Left kidney (tissue), 2 donors: ENCODE results near the gene SAE1. TPM values are rescaled to one million over a fixed set of nuclear protein-coding genes. Genes with fewer than 3 reads are reported as not detected.
A peak's percentile ranks its signal among the peaks of the same experiment; 100 is the strongest.
"Not testable (repeated sequence)": the region's sequence is repeated elsewhere in the genome, so short reads cannot be mapped to it uniquely, and the experiment has no call there.

Source experiments
- DNase-seq: peaks from one replicate; pipeline ENCODE4 v3.0.0-alpha.2; 2013
- polyA plus RNA-seq: library from polyadenylated mRNA; unstranded; fragments of 120-200 nt; gene quantifications from one replicate; pipeline ENCODE4 v1.2.1, GENCODE V29; 2013; ENCODE audit not compliant: insufficient read length

Gene SAE1
- polyA plus RNA-seq, 1 donor = 121 TPM

DNA sequence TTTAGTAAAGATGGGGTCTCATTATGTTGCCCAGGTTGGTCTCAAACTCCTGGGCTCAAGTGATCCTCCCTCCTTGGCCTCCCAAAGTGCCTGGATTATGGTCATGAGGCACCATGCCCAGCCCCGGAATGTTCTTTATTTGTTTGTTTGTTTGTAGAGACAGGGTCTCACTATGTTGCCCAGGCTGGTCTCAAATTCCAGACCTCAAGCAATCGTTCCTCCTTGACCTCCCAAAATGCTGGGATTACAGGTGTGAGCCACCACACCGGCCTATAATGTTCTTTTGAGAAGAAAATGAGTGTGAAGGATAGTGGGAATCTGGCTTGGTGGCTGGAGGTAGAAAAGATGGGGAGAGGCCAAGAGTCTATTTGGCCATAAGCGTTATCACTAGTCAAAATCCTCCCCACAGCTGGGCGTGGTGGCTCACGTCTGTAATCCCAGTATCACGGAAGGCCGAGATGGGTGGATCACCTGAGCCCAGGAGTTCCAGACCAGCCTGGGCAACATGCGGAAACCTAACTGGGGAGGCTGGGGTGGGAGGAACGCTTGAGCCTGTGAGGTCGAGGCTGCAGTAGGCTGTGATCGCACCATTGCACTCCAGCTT is 105.5 kb downstream of the SAE1 start:
- DNase-seq = no peak

DNA sequence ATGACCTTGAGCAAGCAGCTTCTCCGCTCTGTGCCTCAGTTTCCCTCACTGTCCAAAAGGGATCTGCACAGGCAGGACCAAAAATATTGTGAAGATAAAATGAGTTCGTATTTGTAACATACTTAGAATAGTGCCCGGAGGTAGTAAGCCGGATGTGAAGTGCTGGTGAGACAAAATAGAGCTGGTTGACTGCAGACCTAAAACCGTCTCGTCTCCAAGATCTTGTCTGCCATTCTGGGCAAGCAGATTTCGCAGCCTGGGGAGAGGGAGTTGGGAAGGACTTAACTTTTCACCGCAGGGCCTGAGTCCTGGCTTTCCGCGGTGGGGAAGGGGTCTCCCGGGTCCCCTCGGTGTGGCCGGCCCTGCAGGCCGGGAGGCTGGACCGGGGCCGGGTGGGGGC is 108.5 kb downstream of the SAE1 start:
- DNase-seq = no peak

DNA sequence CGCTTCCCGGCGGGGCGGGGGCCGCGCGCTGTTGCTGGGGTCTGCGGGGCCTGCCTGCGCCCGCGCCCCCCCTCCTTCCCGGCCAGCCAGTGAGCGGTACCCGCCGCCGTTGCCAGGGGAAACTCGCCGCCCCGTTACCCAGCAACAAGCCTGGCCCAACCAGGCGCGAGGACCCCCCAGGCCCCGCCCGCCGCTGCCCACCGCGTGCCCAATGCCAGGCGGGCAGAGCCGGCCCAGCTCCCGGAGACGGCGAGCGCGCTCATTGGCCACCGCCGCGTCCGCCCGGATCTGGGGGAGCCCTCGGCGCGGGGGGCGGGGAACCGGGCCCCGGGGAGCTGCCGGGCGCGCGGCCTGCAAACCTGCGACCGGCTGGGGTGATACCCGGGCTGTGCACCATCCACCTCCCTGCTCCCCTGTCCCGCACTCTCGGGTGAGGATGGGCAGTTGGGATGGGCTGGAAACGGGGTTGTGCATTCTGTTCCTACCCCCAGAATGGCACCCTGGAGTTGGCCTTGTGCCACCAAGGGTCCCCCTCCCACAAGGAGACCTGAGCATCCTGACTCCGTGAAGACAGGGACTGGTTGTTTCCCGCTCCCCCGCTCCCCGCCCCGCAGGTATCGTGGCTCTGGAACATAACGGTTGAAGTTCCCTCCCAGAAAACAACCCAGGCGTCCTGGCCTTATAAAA is 109.1 kb downstream of the SAE1 start:
- no peak for DNase-seq

DNA sequence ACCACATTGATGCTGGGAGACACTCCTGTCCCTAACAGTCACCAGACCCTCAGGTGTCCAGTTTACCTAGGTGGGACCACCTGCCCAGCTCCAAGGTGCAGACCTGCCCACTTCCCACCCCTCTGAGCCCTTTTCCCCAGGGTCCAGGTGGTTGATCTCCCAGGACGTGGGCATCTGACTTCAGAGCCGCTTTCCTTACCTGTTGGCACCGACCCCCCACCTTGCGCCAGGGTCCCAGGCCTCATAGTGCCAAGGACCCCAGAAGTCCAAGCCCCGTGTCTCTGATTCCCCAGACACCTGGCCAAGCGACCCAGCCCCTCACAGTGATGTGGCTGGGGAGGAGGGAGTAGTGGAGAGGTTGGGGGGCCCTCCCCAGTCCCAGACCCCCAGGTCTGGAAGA is 109.9 kb downstream of the SAE1 start:
- DNase-seq = no peak

DNA sequence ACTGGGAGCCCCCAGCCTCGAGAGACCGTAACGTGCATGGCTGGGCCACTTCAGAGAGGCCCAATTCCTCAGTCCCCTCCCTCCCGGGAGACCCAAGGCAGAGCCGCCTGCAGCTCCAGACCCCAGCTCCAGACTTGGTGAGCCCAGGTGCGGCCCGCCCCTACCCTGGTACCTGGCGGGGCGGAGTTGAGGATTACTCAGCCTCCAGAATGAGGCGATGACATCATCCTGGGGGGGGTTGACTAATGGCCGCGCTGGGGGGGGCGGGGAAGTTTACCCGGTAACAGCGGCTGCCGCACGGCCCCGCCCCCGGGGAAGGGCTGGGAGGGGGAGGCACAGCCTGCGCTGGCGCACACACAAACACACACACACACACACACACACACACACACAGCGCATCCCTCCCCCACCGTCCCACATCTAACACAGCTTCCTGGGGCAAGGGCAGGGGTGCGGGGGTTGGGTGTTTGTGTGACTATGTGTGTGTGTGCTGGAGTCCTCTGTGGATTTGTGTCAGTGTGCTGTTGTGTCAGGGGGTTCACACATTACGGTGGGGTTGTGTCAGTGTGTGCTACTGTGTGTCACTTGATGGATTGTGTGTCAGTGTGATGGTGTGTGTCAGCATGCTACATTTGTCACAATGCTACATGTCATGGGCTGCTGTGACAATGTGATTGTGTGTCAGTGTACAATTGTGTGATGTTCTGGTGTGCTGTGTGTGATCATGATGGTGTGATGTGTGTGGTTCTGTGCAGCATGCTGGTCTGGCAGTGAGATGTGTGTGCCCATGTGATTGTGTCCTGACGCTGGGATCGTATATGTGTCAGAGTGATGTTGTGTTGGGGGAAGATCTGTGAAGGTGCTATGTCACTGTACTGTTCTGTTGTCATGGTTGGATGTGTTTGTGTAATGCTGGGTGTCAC is 110.6 kb downstream of the SAE1 start:
- DNase-seq = no peak

DNA sequence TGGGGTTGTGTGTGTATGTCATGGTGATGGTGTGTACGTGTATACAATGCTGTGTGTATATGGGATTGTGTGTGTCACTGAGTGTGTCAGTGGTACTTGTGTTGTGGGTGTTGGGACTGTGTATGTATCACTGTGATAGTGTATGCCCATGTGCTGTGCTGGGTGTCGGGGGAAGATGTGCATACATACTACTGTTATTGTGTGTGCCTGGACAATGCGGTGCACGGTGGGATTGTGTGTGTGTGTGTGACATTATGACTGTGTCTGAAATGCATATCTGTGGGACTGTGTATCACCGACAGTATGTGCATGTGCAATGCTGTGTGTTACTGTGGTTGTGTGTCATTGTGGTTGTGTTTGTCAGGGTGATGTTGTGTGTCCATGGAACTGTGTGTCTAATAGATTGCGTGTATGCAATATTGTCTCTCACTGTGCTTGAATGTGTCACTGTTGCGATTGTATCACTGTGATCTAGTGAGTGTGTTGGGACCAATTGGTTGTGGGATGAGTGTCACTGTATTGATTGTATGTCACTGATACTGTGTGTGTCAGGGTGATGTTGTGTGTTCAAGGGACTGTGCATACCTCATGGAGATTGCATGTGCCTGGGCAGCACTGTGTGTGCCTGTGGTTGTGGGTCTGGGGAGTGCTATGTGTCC is 111.4 kb downstream of the SAE1 start:
- DNase-seq = no peak

DNA sequence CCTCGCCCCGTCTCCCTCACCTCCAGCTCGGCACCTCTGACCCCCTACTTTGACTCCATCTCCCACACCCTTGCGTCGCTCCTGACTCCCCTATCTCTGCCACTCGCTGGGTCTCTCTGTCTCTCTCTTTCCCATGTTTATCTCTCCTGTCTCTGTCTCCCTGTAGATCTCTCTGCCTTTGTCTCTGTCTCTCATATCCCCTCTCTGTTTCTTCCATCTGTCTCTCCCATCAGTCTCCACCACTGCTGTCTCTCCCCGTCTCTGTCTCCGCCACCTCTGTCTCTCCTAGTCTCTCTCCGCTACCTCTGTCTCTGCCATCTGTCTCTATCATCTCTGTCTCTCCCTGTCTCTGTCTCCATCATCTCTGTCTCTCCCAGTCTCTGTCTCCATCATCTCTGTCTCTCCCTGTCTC is 112.7 kb downstream of the SAE1 start:
- no peak for DNase-seq

DNA sequence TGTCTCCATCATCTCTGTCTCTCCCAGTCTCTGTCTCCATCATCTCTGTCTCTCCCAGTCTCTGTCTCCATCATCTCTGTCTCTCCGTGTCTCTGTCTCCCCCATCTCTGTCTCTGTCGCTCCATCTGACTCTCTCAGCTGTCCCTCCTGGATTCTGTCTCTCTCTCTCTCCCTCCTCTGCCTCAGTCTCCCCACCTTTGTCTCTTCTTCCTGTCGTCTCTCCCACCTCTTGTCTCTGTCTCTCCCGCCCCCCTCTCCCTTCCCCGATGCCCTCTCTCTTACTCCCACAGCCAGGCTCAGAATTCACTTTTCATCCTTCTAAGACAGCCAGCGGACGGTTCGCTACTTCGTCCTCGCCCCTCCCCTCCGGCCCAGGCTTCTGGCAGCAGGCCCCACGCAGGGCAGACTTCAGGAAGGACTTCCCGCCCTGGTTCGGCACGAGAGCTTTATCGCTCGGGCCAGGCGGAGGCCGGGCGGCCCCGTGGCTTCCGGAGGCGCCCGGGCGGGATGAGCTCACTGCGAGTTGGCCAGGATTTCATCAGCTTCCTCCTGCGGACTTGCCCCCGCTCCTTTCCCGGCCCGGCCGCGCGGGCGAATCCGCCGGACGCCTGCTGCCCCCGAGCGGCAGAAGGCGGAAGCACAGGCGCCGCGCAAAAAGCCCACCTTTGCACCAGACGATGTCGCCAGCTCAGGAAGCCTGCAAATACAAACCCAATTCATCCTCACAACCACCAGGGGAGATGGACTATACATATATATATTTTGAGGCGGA is 113.3 kb downstream of the SAE1 start:
- DNase-seq = peak; percentile 87

DNA sequence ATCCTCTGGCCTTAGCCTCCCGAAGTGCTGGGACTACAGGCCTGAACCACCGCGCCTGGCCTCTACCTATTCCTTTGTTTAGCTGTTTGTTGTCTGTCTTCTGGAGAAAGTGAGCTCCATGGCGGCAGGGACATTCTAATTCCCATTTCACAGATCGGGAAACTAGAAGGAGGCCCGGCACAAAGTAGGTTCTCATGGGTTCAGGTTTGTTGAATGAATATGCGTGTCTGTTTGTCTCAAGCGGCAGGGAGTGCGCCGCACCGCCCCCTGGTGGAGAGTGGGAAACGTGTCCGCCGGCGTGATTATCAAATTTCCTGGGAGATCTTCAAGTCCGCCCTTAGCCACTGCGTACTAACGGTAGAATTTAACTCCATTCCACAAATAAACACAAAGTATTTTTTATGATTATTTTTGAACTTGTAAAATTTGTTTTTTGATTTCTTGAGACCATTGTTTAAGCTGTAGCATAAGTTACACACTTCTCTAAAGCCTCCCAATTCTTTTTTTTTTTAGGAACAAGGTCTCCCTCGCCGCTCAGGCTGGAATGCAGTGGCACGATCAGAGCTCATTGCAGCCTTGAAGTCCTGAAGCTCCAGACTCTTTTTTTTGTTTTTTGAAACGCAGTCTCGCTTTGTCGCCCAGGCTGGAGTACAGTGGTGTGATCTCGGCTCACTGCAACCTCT is 116.8 kb downstream of the SAE1 start:
- peak; percentile 82 for DNase-seq

DNA sequence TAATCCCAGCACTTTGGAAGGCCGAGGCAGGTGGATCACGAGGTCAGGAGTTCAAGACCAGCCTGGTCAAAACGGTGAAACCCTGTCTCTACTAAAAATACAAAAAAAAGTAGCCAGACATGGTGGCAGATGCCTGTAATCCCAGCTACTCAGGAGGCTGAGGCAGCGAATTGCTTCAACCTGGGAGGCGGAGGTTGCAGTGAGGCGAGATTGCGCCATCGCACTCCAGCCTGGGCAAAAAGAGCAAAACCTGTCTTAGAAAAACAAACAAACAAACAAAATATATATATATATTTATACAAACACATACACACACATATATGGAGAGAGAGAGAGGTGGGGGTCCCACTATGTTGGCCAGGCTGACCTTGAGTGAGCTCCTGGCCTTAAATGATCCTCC is 122.4 kb downstream of the SAE1 start:
- DNase-seq = not testable (repeated sequence)

DNA sequence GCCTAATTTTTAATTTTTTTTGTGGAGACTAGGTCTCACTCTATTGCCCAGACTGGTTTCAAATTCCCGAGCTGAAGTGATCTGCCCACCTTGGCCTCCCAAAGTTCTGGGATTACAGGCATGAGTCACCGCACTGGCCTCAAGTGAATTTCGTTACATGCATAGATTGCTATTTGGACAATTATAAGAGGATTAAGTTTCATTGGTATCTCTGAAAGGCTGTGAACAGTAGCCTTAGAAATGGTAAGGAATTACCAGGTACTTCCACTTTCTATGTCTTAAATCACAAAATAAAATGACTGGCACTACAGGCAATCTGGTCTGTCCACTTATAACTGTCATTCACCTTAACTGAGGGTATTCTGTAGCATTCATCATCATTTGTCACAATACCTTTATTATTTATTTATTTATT is 122.8 kb downstream of the SAE1 start:
- DNase-seq = no peak

DNA sequence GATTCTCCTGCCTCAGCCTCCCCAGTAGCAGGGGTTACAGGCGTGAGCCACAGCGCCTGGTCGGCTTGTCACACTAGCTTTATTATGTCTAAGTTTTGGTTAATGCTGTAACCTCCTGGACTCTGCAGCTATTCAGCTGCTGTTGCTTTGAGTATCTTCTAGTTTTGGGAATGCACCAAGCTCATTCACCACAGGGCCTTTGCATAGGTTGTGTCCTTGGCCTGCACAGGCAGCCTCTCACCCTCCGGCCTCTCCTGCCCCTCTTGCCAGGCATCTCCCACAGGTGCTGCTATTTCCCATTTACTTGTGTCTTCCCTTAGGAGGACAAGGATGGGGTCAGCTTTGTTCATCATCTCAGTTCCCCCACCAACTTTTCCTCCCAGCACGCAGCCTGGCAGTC is 123.3 kb downstream of the SAE1 start:
- DNase-seq = no peak

DNA sequence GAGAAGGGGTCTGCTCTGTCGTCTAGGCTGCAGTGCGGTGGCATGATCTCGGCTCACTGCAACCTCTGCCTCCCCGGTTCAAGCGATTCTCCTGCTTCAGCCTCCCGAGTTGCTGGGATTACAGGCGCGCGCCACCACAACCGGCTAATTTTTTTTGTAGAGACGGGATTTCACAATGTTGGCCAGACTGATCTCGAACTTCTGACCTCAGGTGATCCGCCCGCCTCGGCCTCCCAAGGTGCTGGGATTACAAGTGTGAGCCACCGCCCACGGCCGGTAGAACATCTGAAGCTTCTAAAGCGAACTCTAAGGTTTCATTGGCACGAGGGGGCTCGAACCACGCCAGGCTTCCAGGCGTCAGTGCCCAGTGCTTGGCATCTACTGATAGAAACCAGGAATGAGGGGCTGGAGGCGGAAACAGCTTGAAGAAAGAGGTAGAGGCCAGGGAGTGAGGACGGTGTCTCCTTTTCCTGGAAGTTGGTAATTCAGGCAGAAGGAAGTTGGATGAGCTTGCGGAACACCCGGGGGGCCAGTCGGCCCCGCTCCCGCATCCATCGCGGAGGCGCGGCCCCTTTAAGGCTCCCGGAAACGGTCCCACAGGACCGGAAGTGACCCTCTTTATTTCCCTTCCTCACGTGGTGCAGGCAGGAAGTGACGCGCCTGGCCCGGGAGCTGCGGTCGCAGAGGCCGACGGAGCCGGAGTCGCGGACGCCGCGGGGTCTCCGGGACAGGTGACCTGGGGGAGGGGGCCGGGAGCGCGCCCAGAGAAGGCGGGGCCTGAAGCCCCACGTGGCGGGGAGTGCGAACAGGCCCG is 125.5 kb downstream of the SAE1 start, which contains the start of gene CCDC9:
CCDC9 (plus strand) TSS at position 647 of the 814 bp plus-strand sequence. CDS start 1,876 bp downstream, outside the sequence.
- DNase-seq = peak; percentile 95

DNA sequence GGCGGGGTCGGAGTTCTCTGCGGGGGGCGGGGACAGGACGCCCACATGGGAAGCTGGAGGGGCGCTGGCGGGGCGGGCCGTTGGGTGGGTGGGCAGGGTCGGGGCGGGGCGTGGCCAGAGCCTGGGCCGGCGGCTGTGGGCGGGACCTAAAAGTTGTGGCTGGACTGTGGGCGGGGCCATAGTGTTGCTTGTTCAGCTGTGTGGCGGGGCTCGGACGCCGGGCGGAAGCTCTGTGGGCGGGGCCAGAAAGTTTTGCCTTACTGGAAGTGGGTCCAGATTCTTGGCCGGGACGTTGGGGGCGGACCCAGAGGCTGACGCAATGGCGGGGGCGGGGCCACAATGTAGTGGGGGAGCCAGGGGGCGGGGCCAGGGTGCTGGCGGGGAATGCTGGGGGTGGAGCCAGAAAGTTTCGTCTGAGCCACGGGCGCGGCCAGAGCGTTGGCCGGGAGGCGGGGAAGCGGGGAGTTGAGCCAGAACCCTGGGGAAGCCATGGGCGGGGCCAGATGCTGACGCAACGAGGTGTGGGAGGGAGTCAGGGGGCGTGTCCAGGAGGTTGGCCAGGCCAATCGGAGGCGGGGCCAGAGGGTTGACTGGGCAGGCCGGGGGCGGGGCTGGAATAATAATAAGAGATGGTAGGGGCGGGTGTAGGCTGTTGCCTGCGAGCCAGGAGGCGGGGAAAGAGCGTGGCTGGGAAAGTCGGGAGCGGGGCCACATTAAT is 126.2 kb downstream of the SAE1 start:
- DNase-seq = peak; percentile 99

DNA sequence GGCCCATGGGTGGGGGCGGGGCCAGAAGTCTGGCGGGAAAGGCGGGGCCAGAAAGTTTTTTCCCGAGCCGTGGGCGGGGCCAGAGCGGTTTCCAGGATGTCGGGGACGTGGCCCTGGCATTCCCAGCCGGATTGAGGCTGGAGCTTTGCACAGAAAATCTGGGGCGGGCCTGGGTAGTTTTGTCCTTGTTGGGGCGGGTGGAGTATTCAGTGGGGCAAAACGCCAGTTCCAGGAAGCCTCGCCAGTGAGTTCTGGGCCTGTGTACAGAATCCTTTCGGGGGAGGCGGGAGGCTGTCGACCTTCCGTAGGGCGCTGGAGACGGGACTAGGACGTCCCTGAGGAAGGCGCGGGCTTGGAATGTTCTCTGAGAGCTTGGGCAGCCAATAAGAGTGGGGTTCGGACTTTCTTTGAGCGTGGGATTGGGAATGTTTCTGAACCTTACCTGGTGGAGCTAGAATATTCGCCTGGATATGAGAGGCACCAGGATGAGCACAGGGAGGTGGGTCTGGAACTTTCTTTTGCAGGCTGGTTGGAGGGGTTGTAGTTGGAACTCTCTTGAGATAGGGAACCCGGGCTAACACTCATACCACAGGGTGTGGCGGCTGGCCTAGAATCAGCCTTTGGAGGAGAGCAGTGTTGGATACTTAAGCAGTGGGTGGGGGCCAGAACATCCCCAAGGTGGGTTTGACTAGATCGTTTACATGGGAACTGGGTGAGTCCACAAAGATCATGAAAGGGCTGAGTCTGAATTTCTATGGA is 127.0 kb downstream of the SAE1 start:
- DNase-seq = no peak

DNA sequence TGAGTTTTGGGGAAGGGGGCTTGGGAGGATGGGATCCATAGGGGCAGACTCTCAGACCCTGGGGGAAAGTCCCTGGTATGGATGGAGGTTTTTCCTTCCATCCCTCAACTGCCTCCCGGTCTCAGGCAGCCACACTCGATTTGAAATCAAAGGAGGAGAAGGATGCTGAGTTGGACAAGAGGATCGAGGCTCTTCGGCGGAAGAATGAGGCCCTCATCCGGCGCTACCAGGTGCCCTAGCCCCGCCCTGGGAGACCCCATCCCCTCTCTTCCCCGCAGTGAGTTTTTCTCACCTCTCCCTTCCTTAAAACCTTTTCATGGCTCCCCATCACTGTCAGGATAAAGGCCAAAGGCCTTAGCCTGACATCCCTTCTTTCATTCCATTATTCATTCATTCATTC is 127.8 kb downstream of the SAE1 start:
- DNase-seq = no peak

DNA sequence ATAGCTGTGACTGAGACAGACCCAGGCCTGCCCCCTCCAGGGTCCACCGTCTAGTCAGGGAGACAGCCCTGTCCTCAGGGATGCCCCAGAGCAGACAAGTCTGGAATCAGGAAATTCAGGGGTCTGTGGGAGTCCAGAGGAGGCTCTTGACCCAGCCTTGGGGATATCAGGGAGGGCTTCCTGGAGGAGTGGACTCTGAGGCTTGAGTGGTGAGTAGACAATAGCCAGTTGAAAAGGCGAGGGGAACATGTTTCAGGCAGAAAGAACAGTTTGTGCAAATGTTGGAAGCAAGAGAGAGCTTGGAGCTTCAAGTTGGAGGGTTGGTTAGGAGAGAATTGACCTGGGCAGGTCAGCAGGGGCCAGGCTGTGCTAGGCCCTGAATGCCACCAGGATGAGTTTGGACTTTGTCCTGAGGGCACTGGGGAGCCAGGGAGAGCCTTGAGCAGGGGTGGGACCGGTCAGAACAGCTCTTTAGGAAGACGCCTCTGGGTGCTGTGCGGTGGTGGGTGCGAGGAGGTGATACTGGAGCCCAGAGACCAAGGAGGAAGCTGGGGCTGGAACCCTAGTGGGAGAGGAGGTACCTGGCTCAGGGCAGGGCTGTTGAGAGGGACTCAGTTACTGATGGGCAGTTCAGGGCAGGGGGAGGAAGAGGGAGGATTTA is 128.4 kb downstream of the SAE1 start:
- DNase-seq = no peak
